Measurements from ENCODE around the gene PTPRU.

The PTPRU gene

DNA sequence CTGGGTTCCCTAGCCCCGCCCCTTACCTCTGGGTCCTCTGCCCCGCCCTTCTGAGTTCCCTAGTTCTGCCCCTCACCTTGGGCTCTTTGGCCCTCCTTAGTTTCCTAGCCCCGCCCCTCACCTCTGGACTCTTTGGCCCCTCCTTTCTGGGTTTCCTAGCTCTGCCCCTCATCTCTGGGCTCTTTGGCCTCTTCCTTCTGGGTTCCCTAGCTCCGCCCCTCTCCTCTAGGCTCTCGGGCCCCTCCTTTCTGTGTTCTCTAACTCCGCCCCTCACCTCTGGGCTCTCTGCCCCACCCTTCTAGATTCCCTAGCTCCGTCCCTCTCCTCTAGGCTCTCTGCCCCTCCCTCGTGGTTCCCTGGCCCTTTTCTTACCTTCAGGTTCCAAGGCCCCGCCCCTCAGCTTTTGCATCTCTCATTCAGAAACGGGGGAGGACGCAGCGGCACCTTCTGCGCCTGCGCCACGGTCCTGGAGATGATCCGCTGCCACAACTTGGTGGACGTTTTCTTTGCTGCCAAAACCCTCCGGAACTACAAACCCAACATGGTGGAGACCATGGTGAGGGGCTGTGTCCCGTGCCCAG, 88.5 kb downstream of the PTPRU start:
- Histone ChIP-seq H3K9ac (ENCODE audit: insufficient read length) (no peak overlapping the region), H3K9me3 (ENCODE audit: low read depth, low read length) (no peaks in the 10 kb centered on the region), H3K36me3 (ENCODE audit: insufficient read depth, low read length) (no peaks in the 10 kb centered on the region), H3K27ac (no peak overlapping the region), H3K4me3 (no peak overlapping the region)
- DNase-seq (ENCODE audit: low read depth, low spot score): no peak
- TF ChIP-seq FOXP2 (optimal IDR thresholded peaks at IDR 0.05; ENCODE audit: control extremely low read depth, extremely low read length, insufficient read depth) (no peak), POLR2AphosphoS5 (IDR thresholded peaks at IDR 0.05; ENCODE audit: borderline replicate concordance, low read depth, low read length) (no peak), EZH2 (IDR thresholded peaks at IDR 0.05) (no peak)

DNA sequence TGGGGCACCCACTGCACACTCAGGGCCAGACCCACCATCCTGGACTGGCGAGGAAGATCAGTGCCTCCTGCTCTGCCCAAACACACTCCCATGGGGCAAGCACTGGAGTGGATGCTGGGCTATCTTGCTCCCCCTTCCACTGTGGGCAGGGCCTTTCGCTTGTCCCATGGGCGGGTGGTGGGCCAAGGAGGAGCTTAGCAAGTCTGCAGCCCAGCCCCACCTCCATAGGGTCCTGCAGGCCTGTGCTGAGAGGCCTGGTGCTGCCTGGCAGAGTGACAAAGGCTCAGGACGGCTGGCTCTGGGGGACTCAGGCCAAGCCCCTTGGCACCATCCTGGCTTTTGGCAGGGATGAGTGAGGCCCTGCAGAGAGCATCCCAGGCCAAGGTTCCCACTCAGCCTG, 89.4 kb downstream of the PTPRU start:
- Histone ChIP-seq H3K36me3 (ENCODE audit: insufficient read depth, low read length) (no peaks in the 10 kb centered on the region), H3K27ac (no peak overlapping the region), H3K9ac (ENCODE audit: insufficient read length) (no peak overlapping the region), H3K9me3 (ENCODE audit: low read depth, low read length) (no peaks in the 10 kb centered on the region), H3K4me3 (no peak overlapping the region)
- DNase-seq (ENCODE audit: low read depth, low spot score): no peak
- TF ChIP-seq FOXP2 (optimal IDR thresholded peaks at IDR 0.05; ENCODE audit: control extremely low read depth, extremely low read length, insufficient read depth) (no peak), EZH2 (IDR thresholded peaks at IDR 0.05) (no peak), POLR2AphosphoS5 (IDR thresholded peaks at IDR 0.05; ENCODE audit: borderline replicate concordance, low read depth, low read length) (no peak)

DNA sequence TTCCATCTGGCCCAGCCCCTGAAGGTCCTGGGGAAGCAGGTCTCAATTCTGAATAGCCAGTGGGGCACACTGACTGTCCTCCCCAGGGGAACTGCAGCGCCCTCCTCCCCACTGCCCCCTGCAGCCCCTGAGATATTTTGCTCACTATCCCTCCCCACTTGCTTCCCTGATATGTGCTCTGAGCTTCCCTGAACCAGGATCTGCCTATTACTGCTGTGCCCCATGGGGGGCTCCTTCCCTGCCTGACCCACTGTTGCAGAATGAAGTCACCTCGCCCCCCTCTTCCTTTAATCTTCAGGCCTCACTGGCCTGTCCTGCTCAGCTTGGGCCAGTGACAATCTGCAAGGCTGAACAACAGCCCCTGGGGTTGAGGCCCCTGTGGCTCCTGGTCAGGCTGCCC, 89.8 kb downstream of the PTPRU start:
- H3K9me3 ChIP-seq (ENCODE audit: low read depth, low read length): no peaks in the 10 kb centered on the region
- H3K36me3 ChIP-seq (ENCODE audit: insufficient read depth, low read length): no peaks in the 10 kb centered on the region
- no peak overlapping the region for H3K9ac ChIP-seq (ENCODE audit: insufficient read length)
- H3K27ac ChIP-seq: no peak overlapping the region
- no peak for DNase-seq (ENCODE audit: low read depth, low spot score)
- TF ChIP-seq EZH2 (IDR thresholded peaks at IDR 0.05): no peak
- TF ChIP-seq FOXP2 (optimal IDR thresholded peaks at IDR 0.05; ENCODE audit: control extremely low read depth, extremely low read length, insufficient read depth): no peak
- no peak for TF ChIP-seq POLR2AphosphoS5 (IDR thresholded peaks at IDR 0.05; ENCODE audit: borderline replicate concordance, low read depth, low read length)
- no peak overlapping the region for H3K4me3 ChIP-seq

DNA sequence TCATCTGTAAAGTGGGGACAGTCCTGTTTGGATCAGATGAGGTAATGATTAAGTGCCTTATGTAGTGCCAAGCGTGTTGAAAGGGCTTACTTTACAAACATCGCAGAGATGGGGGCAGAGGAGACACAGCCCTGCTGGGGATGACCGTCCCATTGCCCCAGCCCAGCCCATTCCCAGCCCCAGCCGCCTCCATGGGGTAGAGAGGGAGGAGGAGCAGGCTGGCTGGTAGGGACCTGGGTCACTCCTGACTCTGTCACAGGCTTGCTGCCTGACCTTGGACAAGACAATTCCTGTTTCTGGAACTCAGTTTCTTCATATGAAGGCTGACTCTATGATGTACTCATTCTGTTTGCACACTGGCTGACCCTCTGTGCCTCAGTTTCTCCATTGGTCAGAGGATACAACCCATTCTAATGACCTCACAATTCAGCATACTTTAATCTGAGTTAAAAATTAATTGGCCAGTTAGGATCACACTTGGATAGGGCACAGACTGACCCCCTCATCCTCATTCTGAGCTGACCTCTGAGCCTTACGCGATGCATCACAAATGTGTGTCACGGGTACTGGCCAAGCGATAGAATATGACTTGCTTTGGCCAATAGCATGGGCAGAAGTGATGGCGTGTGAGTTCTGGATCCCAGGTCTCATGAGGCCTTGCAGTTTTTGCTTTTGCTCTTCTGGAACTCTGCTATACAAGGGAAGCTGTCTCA, 91.1 kb downstream of the PTPRU start:
- H3K36me3 ChIP-seq (ENCODE audit: insufficient read depth, low read length): no peaks in the 10 kb centered on the region
- H3K9ac ChIP-seq (ENCODE audit: insufficient read length): no peak overlapping the region
- TF ChIP-seq FOXP2 (optimal IDR thresholded peaks at IDR 0.05; ENCODE audit: control extremely low read depth, extremely low read length, insufficient read depth): no peak
- no peaks in the 10 kb centered on the region for H3K9me3 ChIP-seq (ENCODE audit: low read depth, low read length)
- no peak overlapping the region for H3K27ac ChIP-seq
- no peak overlapping the region for H3K4me3 ChIP-seq
- no peak for DNase-seq (ENCODE audit: low read depth, low spot score)

DNA sequence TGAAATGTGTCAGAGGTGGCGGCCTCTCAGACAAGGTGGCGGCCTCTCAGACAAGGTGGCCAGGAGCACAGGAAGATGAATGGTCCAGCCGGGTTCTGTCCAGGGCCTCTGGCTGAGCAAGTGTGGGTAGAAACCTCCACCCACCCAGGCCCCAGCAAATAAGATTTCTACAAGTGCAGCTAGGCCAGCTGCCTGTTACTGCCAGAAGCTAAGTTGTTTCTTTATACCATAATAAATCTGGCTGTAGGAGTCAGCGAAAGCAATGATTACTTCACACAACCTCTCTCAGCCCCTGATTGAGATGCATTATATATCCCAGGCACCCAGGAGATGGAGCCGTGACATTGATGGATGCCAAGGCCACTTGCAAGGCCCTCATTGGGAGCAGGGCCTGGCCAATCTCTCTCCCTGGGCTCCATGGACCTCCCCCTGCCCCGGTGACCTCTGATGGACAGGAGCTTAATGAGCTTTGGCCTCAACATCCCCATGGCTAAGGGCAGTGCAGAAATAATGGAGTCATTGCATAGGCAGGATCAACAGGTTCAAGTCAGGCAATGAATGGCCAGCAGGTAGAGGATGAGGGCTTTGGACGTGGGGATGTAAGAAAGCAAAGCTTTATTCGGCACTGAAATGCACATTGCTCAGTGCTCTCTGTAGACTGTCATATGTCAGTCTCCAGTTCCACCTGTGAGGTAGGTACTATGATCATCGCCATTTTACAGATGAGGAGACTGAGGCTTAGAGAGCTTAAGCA, 92.9 kb downstream of the PTPRU start:
- TF ChIP-seq POLR2AphosphoS5 (IDR thresholded peaks at IDR 0.05; ENCODE audit: borderline replicate concordance, low read depth, low read length): no peak
- TF ChIP-seq EZH2 (IDR thresholded peaks at IDR 0.05): no peak
- TF ChIP-seq FOXP2 (optimal IDR thresholded peaks at IDR 0.05; ENCODE audit: control extremely low read depth, extremely low read length, insufficient read depth): no peak
- H3K9ac ChIP-seq (ENCODE audit: insufficient read length): no peak overlapping the region
- no peak overlapping the region for H3K4me3 ChIP-seq
- no peaks in the 10 kb centered on the region for H3K9me3 ChIP-seq (ENCODE audit: low read depth, low read length)
- DNase-seq (ENCODE audit: low read depth, low spot score): no peak
- H3K36me3 ChIP-seq (ENCODE audit: insufficient read depth, low read length): no peaks in the 10 kb centered on the region
- no peak overlapping the region for H3K27ac ChIP-seq

DNA sequence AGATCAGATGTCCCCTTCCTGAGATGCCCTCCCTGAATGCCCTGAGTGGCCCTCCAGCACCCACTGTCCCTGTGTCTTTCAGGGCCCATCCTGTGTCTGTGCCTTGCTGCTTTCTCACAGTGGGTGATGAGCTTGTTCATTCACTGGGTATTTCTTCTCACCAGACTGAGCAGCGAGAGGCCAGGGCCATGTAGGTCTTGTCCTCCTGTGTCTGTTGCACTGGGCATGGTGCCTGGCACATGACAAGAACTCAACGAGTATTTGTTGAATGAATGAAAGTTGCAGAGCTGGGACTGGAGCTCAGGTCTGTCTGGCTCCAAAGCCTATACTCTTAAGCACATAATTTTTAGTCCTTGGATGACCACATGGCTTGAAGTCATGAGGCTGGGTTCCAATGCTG, 93.8 kb downstream of the PTPRU start:
- H3K27ac ChIP-seq: no peak overlapping the region
- no peak overlapping the region for H3K4me3 ChIP-seq
- no peak for DNase-seq (ENCODE audit: low read depth, low spot score)
- TF ChIP-seq EZH2 (IDR thresholded peaks at IDR 0.05) (no peak), POLR2AphosphoS5 (IDR thresholded peaks at IDR 0.05; ENCODE audit: borderline replicate concordance, low read depth, low read length) (no peak), FOXP2 (optimal IDR thresholded peaks at IDR 0.05; ENCODE audit: control extremely low read depth, extremely low read length, insufficient read depth) (no peak)
- no peaks in the 10 kb centered on the region for H3K36me3 ChIP-seq (ENCODE audit: insufficient read depth, low read length)
- H3K9ac ChIP-seq (ENCODE audit: insufficient read length): no peak overlapping the region
- H3K9me3 ChIP-seq (ENCODE audit: low read depth, low read length): no peaks in the 10 kb centered on the region

DNA sequence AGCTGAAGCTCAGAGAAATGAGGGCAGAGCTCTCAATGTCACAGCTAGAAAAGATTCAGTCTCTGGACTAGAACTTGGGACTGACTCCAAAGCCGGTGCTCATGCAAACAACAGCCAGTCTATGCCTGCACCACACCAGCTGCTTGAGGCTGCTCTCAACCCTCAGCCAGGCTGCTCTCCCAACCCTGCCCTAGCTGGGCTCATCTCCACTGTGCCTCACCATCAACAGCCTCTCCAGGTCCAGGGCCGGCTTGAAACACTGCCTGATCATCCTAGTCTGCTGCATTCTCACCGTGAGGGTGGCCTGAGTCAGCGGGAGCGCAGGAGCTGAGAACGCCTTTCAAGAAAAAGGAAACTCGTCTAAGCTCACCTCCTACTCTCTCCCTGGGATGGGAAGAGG, 94.5 kb downstream of the PTPRU start:
- no peak overlapping the region for H3K27ac ChIP-seq
- no peak for DNase-seq (ENCODE audit: low read depth, low spot score)
- TF ChIP-seq EZH2 (IDR thresholded peaks at IDR 0.05): no peak
- TF ChIP-seq POLR2AphosphoS5 (IDR thresholded peaks at IDR 0.05; ENCODE audit: borderline replicate concordance, low read depth, low read length): no peak
- TF ChIP-seq FOXP2 (optimal IDR thresholded peaks at IDR 0.05; ENCODE audit: control extremely low read depth, extremely low read length, insufficient read depth): no peak
- H3K9ac ChIP-seq (ENCODE audit: insufficient read length): no peak overlapping the region
- H3K9me3 ChIP-seq (ENCODE audit: low read depth, low read length): no peaks in the 10 kb centered on the region
- H3K4me3 ChIP-seq: no peak overlapping the region
- H3K36me3 ChIP-seq (ENCODE audit: insufficient read depth, low read length): no peaks in the 10 kb centered on the region

DNA sequence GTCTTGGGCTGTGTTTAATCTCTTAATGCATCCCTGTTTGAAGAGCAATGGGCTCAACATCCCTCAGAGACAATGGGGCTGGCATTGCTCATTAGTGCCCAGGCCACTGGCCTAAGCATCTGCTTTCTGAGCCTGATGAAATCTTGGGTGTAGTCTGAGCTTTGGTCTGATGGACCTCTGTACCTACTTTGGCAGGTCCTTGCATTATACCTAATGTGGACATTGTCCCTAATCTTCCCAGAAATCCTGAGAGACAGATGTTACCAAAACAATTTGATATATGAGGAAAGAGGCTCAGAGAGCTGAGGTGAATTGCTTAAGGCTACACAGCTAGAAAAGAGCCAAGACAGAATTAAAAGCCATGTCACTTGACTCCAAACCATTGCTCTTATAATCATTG, 95.0 kb downstream of the PTPRU start:
- H3K36me3 ChIP-seq (ENCODE audit: insufficient read depth, low read length): no peaks in the 10 kb centered on the region
- no peak overlapping the region for H3K4me3 ChIP-seq
- no peak overlapping the region for H3K27ac ChIP-seq
- H3K9ac ChIP-seq (ENCODE audit: insufficient read length): no peak overlapping the region
- TF ChIP-seq EZH2 (IDR thresholded peaks at IDR 0.05) (no peak), FOXP2 (optimal IDR thresholded peaks at IDR 0.05; ENCODE audit: control extremely low read depth, extremely low read length, insufficient read depth) (no peak), POLR2AphosphoS5 (IDR thresholded peaks at IDR 0.05; ENCODE audit: borderline replicate concordance, low read depth, low read length) (no peak)
- no peaks in the 10 kb centered on the region for H3K9me3 ChIP-seq (ENCODE audit: low read depth, low read length)
- no peak for DNase-seq (ENCODE audit: low read depth, low spot score)

Measured in SK-N-MC (cell line).